HG03558 (cell line): ENCODE results near the gene GYPA.
"Not testable (repeated sequence)": the region's sequence is repeated elsewhere in the genome, so short reads cannot be mapped to it uniquely, and the experiment has no call there.

ENCODE experiments used
- ATAC-seq: cut with Tn5 transposase; IDR thresholded peaks from one replicate; pipeline ENCODE4 v1.9.1; 2021; ENCODE audit warnings: moderate number of reproducible peaks; ENCODE audit not compliant: unreplicated experiment; ENCODE audit errors: extremely low read depth

Gene GYPA

DNA sequence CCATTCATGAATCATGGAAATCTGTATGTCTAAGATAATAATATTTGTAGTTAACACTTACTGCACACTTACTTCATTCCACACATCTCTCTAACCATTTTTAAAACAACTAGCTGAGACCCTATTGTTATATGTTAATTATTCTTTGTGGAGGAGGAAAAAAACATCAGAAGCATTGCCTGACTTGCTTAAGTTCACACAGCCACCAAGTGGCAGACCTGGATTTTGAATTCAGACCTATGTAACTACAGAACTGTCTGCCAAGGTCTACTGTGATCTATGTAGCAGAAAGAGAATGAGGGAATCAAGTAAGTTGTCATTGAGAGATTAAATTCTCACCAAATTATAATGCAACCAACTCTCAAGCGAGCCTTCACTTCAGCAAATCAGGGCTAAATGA, 10.4 kb downstream of the GYPA start:
- not testable (repeated sequence) for ATAC-seq

DNA sequence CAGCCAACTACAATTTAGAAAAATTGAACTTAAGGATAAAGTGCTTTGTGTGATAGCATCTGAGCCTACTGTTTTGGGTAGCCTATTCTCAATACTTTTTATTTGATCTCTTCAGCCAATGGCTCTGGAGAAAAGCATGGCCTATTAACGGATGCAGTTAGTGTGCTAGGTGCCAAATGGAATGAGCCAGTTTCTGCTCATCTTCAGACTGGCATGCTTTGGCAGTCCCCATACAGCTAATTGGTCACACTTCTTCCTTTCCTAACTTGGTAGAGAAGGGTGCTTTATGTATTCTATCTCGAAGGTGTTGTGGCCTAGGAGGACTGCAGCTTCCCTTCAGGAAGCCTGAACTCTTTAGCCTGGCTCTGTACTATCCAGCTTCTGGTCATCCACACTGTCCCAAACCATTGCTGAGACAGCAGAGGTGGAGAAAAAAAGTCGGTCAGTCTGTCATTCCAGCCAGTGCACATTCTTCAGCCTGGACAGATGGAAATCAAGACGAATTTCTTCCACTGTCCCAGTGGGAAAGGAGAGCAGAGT, 11.1 kb downstream of the GYPA start:
- not testable (repeated sequence) for ATAC-seq

DNA sequence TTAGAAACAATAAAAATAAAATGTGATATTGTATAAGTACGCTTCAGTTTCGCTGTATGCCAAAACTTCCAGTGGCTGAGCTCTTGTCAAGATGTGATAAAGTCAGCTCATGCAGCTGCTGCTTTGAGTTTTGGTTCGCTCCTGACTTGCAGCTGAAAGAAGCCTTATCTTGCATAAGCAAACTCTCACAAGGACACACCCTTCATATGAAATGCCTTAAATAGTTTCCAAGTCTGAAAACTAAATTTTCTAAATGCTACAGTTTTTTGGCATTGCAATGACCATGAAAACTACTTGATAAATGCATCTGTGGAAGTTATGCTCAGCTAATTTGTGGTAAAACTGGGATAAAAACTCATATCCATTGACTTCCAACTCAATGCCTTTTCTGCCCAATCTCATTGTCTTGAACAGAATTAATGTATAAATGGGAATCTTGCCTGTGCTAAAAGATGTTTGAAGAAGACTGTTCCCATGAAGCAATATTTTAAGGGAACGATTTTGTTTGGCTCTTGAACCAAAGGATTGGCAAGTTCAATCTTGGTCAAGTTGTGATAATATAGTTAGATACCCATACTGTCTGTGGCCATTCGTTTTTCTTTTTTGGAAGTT, 11.7 kb downstream of the GYPA start:
- not testable (repeated sequence) for ATAC-seq

- not testable (repeated sequence) for ATAC-seq
Observed at GRCh38 chr4:144125109-144125508, 15.4 kb downstream of the GYPA start.

GRCh38 chr4:144123982-144124635, 16.4 kb downstream of the GYPA start:
- ATAC-seq: not testable (repeated sequence)

GRCh38 chr4:144123269-144123668, 17.2 kb downstream of the GYPA start:
- ATAC-seq: not testable (repeated sequence)

DNA sequence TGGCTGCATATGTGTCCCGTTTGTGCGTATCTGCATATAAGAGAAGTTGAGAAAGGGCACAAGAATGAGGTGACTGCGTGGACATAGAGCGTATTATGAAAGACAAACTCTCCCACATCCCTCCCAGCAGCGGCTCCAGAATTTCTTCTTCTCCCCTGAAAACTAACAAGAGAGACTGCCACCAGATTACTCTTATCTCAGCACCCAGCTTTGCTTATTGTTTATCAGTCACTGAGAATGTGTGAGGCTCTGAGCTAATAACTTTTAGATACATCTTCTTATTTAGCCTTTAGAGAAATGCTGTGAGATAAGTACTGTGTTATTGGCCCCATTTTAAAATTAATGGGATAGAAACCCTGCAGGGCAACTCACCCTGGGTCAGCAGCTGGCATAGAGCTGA, 20.8 kb downstream of the GYPA start:
- not testable (repeated sequence) for ATAC-seq

DNA sequence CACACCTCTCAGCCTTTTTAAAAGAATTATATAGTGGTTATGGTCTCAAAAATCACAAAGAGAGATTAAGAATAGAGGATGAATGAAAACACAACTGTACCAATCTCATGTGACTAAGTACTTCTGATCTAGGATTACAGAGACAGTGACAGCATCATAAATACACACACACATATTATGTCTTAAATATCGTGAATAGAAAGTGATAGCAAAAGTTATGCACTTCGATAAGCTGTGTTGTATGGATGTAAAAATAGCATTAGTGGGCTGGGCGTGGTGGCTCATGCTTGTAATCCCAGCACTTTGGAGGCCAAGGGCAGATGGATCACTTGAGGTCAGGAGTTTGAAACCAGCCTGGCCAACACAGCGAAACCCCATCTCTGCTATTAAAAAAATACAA, 25.0 kb downstream of the GYPA start:
- no peak for ATAC-seq

DNA sequence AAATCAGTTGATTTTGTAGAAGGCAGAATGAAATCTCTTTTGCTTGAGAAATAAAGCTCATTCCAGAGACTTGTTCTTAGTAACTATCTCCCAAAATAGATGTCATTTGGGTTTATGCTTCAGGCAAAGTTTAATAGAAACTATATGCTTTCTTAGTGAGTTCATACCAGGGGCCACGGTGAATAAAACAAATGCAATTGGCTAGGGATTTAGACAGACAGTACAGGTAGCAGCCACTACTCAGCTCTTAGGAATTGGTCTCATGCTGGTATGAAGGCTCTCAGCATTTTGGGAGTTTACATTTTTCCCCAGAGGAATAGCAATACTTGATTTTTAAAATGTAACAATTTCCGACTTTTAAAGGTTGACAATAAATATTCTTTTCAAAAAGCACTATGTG, 27.0 kb downstream of the GYPA start:
- no peak for ATAC-seq

GRCh38 chr4:144104509-144105130, 35.9 kb downstream of the GYPA start:
- no peak for ATAC-seq

GRCh38 chr4:144097776-144098175, 42.7 kb downstream of the GYPA start:
- not testable (repeated sequence) for ATAC-seq

- not testable (repeated sequence) for ATAC-seq
Observed at GRCh38 chr4:144093995-144094394, 46.5 kb downstream of the GYPA start.

- not testable (repeated sequence) for ATAC-seq
Observed at GRCh38 chr4:144091181-144091580, 49.3 kb downstream of the GYPA start.

DNA sequence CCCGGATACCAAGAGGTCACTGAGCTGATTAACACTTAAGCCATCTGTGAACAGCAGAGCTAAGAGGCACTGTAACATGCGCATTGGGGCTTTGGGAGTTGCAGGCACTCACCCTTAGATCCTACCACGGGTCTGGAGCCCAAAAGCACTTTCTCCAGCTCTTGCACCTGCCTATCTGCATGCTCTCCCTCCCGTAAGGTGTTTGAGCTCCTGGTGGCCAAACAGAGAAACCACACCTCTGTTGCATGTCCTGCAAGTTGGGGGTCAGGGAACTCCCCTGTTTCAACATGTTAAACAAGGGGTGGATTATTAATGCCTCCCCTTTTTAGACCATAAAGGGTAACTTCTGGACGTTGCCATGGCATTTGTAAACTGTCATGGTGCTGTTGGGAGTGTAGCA, 49.8 kb downstream of the GYPA start:
- no peak for ATAC-seq

- not testable (repeated sequence) for ATAC-seq
Observed at GRCh38 chr4:144082053-144082452, 58.5 kb downstream of the GYPA start.

DNA sequence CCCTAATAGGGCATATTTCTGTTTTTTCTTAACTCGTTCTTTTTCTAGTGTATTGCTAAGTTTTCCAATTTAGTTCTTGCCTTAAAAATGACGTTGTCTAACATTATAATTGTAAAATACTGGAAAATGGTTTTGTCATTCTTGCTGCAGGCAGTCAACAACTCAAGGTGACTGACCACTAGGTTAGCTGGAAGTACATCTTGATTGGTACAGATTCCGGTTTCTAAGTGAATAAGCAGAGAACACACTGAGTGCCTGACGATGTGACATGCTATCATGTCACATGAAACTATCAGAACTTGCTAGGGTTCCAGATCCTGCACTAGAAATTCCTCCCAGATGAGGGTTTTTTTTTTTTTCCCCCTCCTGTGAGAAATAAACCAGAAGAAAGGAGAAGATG, 60.4 kb downstream of the GYPA start:
- ATAC-seq: not testable (repeated sequence)

DNA sequence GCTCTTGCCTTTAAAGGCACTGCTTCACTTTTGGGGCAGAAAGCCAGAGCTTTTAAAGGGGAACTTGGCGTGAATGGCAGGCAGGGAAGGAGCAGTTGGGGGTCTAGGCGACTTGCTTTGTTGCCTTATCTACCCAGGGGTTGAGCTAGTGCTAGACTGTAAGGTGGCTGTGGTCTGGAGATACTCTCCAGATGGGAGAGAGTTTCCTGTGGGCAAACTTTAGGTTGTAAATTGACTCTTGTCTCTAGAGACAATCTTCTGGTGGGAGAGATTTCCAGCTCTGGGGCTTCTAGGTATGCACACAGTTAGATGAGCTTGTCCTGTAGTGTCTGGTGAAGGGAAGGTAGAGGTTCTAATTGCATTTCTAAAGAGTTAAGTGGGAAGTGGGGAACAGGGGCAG, 61.8 kb downstream of the GYPA start:
- not testable (repeated sequence) for ATAC-seq

DNA sequence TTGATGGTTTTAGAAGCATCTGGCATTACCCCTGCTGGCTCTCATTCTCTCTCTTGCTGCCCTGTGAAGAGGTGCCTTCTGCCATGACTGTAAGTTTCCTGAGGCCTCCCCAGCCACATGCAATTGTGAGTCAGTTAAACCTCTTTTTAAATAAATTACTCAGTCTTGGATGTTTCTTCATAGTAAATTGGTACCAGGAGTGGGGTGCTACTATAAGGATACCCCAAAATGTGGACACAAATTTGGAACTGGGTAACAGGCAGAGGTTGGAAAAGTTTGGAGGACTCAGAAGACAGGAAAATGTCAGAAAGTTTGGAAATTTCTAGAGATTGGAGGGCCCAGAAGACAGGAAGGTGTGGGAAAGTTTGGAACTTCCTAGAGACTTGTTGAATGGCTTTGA, 79.0 kb downstream of the GYPA start:
- ATAC-seq: not testable (repeated sequence)

DNA sequence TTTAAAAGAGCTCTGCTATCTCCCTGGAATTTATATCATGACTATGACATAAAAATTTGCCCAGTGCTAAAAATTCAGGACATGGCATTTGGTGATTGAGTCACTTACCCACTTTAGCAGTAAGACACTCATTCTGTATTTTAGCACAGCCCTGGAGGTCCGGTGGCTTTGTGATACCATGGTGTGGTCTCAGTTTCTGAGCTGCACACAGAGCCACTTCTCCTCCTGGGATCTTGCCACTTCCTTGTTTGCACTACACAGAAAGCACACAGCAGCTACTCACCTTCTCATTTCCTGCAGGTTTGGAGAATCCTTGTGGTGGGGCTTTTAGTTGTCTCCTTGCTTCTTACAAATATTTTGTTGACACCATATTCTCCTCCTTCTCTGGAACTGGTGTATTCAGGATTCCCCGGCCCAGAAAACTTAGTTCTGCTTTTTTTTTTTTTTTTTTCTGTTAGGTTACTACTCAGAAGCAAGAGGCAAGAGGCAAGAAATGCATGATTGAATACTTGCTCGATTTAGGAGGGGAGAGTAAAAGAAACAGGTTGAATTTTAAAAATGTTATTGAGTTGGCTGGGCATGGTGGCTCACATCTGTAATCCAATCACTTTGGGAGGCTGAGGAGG, 80.2 kb downstream of the GYPA start:
- ATAC-seq: not testable (repeated sequence)
